HG03196 (cell line): ENCODE data around the gene SLC6A18.
"Not testable (repeated sequence)": the region's sequence is repeated elsewhere in the genome, so short reads cannot be mapped to it uniquely, and the experiment has no call there.

Experiments
- ATAC-seq: cut with Tn5 transposase; IDR thresholded peaks from one replicate; pipeline ENCODE4 v1.9.1; 2021; ENCODE audit not compliant: unreplicated experiment

SLC6A18 gene

DNA sequence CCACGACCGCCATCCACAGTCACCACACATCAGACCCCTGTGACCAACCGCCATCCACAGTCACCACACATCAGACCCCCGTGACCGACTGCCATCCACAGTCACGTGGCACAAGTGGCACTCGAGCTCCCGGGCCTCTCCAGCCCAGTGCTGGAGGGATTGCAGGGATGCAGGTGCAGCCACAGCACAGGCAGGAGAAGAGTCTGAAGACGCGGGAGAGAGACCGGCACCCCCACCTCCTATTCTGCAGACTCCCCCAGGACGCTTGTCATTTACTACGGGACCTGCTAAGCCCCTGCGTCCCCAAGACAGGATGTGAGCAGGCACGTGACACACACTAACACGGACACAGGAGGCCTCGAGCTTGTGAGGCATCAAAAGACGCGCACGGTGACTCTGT is 48.6 kb downstream of the SLC6A18 start:
- no peak for ATAC-seq

DNA sequence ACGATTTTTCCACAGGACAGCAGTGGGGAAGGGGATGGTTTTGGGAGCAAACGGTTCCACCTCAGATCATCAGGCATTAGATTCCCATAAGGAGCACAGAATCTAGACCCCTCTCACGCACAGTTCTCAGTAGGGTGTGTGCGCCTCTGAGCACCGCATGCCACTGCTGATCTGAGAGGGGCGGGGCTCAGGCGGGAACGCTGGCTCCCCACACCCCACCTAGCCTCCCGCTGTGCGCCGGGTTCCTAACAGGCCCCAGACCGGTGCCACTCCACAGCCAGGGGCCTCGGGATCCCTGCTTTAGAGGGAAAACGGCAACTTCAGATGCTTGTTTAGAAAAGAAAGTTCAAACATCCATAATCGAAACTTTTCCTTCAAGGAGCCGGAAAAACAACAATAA is 49.3 kb downstream of the SLC6A18 start:
- ATAC-seq: no peak

DNA sequence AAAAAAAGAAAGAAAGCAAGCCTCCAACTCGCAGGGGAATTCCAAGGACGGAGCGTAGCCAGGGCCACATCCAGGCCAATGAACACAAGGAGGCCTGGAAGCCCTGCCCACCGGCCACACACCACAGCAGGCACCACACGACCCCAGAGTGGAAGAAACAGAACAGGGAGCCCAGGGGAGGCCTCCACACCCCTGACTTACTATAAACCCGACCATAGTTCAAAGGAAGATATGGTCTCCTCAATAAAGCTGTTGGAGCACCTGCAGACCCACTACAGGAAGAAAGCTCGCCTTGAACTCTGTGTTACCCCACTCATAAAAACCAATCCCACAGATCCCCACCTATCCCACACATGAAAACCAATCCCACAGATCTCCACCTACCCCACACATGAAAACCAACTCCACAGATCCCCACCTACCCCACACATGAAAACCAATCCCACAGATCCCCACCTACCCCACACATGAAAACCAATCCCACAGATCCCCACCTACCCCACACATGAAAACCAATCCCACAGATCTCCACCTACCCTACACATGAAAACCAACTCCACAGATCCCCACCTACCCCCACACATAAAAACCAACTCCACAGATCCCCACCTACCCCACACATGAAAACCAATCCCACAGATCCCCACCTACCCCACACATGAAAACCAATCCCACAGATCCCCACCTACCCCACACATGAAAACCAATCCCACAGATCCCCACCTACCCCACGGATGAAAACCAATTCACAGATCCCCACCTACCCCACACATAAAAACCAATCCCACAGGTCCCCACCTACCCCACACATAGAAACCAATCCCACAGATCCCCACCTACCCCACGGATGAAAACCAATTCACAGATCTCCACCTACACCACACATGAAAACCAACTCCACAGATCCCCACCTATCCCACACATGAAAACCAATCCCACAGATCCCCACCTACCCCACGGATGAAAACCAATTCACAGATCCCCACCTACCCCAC is 50.5 kb downstream of the SLC6A18 start:
- not testable (repeated sequence) for ATAC-seq

DNA sequence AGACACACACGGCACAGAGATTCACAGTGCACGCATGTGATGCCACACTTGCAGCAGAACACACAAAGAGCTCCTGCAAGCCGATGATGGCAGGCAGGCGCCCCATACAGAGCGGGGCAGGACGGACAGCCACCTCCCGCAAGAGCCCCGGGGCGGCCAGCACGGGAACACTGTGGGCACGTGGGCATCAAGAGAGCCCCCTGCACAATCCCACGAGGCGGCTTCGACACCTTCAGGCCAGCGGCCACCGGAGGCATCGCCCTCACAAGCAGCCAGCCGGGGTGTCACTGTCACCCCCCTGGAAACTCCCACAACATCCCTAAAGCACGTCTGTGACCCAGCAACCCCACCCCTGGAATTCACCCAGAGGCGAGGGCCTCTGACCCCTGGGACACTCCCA is 51.7 kb downstream of the SLC6A18 start:
- no peak for ATAC-seq

DNA sequence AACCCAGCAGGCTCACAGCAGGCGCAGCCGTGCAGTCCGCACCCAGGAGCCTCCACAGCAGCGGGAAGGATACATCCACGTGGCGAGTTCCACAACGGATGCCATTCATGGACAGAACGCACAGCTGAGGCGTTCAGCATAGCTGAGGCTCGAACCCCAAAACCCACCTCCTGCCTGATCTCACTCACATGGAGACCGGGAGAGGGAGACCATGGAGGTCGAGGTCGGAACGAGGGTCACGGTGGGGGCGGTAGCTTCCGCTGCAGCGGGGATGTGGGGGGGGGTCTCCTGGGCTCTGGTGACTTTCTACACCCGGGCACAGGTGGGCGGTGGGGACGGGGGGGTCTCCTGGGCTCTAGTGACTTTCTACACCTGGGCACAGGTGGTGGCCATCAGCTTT is 52.1 kb downstream of the SLC6A18 start:
- ATAC-seq: no peak

DNA sequence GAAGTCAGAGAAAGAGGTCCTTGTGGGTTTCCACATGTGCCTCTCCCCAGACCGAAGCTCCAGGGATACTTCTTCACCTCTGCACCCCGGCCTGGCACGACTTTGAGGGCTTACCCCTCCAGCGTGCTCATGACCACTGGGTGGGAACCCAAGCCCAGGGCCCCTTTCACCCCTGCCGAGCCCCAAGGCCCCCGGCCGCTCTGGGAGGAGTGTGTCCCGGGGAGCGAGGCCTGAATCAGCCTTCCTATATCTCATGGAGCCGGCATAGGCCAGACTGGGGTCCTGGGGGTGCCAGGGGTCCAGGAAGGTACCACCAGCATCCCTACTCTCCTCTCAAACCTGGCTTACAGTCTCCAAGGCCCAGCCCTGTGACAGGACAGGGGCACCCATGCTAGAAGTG is 52.6 kb downstream of the SLC6A18 start:
- ATAC-seq: no peak

DNA sequence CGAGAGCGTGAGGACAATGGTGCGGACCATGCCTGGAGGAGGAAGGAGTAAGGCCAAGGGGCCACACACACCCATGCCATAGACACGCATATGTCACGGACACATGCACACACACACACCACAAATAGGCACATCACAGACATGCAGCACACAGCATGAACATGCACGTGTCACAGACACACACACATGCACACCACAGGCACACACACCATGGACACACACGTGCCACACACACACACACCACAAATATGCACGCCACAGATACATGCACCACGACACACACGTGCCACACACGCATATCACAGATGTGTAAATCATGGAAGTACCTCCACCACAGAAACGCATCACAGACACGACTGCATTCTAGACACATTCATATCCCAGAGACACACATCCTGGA is 53.0 kb downstream of the SLC6A18 start:
- no peak for ATAC-seq

DNA sequence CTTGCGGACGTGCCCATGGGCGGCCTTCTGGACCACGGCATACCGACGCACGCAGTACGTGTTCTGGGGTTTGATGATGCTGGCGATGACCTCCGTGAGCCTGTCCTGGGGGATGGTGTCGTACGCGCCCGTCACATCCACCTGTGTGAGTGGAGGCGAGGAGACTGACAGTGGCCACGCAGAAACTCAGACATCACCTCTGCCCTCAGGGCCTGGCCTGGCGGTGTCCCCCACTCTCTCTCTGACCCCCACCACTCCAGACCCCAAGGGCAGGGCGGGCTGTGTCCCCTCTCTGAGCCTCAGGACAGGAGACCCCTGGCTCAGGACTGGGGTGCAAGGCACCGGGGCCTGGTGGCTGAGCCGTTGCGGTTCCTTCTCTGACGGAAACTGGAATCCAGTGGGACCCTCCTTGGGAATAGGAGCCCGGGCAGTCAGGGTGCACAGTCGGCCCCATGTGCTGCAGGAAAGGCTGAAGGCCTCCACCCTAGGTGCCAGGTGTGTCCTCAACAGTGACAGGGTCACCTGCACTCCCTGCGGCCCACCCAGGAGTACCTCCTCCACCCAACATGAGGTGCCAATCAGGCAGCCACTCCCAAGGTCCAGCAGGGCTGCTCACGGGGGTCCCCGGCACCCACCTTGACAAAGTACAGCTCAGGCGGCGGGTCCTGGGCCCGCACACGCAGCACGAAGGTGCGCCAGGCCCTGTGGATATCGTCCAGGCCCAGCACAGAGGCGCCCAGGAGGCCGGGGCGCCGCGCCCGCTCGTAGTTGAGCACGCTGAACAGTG is 53.7 kb downstream of the SLC6A18 start:
- no peak for ATAC-seq

DNA sequence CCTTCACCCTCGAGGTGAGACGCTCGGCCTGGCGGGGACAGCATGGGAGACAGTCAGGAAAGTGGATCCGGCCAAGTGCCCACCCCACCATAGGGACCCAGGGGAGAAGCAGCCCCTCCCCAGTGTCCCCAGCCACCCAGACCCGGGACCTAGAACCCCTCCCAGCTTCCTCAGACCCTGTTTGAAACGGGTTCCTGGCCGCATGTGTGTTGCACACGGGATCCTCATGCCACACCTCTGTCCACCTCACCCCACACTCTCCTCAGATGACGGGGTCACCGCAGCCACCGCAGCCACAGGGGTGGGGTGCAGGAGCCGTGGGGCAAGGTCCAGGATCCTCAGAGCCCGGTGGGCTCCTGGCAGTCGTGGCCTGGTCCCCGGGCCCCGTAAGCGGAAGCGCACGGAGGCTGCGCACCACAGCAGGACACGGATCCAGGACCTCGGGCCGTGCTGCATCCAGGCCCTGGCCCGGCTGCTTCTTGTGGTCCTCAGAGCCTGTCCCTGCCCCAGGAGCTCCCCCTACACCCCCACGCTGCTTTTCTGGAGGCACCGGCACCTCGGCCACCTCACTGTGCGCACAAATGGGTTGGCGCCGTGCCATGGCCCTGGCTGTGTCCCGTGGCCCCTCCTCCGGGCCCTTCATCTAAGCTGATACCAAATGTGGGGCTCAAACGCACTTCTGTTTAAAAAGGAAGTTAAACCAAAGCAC is 54.4 kb downstream of the SLC6A18 start:
- ATAC-seq: no peak

DNA sequence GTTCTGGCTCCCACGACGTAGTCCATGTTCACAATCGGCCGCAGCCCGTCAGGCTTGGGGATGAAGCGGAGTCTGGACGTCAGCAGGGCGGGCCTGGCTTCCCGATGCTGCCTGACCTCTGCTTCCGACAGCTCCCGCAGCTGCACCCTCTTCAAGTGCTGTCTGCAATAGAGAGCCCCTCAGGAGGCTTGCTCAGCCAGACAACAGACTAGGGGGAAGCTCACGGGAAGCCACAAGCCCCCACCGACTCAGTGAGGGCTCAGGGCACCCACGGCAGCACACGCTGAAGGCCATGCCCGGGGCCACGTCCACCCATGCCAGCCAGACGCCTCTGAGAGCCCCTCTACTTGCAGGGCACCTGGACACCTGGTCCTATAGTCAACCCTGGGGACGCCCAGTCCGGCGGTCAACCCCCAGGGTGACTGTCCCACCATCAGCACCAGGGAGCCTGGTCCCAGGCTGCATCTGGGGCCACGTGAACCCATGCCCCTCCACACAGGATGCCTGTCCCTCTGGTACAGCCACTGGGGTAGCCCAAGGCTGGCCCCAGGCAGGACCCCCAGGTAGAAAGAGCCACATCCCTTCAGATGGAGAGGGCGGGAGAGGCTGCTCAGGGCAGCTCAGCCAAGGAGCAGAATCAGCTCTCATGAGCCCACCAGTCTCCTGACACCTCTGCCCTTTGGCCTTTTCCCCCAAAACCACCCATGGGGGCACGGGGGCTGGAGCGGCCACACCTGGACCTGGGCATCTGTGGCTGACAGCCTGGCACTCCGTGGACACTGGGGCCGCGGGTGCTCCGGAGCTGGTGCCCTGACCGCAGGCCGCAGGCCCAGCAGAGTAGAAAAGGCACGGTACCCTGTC is 55.2 kb downstream of the SLC6A18 start:
- ATAC-seq: no peak

DNA sequence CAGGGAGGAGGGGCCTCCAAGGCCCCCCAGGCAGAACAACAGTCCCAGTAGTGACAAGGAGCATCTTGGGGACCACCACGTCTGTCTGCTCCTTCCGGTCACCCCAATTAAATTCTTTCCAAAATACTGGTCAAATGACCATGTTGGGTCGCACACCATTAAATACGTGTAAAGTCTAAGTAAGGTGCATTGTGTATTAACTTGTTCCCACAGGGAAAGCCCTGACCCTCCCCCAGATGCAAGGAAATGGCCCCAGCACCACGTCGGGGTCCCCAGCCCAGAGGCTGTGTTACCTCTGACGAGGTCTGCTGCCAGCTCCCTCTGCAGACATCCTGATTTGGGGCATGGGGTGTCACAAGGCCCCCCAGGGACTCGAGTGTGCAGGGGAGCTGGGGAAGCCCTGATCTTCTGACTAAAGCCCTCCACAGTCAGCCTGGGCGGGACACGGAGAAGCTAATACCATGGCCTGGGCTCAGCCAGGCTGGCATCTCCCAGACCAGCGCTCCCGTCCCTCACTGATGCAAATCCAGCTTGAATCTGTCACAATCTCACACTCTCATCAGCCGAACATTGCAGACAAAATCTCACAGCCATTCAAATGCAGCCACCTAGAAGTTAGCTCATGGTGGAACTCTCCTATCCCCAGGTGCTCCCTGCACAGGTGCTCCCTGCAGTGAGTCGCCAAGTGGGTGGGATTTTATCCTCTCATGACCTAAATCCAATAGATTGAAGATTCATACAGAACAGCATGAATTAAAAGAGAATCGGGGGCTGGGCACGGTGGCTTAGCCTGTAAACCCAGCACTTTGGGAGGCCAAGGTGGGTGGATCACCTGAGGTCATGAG is 56.1 kb downstream of the SLC6A18 start:
- no peak for ATAC-seq

DNA sequence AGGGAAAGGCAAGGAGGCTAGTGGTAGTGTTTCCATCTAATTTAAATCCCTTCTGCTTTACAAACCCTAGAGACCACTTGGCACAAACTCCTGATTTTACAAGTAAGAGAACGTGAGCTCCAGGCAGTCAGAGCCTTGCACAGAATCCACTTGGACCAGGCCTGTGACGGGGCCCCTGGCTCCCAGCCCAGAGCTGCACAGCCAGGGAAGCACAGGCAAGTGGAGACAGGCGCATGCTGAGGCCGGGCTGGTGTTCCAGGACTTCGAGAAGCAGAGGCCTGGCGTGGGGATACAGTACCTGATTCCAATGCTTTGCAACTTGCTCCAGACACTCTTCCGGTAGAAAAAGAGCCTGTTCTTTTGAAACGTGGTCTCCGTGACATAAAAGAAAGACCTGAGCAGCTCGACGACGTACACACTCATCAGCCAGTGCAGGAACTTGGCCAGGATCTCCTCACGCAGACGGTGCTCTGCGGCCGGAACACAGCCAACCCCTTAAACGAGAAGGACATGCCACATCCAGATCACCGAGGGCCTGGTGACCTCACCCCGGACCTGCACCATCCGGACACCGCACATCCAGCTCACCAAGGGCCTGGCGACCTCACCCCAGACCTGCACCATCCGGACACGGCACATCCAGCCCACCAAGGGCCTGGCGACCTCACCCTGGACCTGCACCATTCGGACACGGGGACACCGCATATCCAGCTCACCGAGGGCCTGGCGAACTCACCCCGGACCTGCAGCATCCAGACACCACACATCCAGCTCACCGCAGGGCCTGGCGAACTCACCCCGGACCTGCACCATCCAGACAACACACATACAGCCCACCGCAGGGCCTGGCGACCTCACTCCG is 57.2 kb downstream of the SLC6A18 start:
- ATAC-seq: no peak

DNA sequence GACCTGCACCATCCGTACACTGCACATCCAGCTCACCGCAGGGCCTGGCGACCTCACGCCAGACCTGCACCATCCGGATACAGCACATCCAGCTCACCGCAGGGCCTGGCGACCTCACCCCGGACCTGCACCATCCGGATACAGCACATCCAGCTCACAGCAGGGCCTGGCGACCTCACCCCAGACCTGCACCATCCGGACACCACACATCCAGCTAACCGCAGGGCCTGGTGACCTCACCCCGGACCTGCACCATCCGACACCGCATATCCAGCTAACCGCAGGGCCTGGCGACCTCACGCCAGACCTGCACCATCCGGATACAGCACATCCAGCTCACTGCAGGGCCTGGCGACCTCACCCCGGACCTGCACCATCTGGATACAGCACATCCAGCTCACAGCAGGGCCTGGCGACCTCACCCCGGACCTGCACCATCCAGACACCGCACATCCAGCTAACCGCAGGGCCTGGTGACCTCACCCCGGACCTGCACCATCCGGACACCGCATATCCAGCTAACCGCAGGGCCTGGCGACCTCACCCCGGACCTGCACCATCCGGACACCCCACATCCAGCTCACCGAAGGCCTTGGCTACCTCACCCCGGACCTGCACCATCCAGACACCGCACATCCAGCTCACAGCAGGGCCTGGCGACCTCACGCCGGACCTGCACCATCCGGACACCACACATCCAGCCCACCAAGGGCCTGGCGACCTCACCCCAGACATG is 58.0 kb downstream of the SLC6A18 start:
- ATAC-seq: not testable (repeated sequence)

DNA sequence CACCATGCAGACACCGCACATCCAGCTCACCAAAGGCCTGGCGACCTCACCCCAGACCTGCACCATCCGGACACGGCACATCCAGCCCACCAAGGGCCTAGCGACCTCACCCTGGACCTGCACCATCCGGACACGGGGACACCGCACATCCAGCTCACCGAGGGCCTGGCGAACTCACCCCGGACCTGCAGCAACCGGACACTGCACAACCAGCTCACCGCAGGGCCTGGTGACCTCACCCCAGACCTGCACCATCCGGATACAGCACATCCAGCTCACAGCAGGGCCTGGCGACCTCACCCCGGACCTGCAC is 58.5 kb downstream of the SLC6A18 start:
- not testable (repeated sequence) for ATAC-seq

DNA sequence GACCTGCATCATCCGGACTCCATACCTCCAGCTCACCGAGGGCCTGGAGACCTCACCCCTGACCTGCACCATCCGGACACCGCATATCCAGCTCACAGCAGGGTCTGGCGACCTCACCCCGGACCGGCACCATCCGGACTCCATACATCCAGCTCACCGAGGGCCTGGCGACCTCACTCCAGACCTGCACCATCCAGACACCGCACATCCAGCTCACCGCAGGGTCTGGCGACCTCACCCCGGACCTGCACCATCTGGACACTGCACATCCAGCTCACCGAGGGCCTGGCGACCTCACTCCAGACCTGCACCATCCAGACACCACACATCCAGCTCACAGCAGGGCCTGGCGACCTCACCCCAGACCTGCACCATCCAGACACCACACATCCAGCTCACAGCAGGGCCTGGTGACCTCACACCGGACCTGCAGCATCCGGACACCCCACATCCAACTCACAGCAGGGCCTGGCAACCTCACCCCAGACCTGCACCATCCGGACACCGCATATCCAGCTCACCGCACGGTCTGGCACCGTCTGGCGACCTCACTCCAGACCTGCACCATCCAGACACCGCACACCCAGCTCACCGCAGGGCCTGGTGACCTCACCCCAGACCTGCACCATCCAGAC is 59.3 kb downstream of the SLC6A18 start:
- ATAC-seq: not testable (repeated sequence)

DNA sequence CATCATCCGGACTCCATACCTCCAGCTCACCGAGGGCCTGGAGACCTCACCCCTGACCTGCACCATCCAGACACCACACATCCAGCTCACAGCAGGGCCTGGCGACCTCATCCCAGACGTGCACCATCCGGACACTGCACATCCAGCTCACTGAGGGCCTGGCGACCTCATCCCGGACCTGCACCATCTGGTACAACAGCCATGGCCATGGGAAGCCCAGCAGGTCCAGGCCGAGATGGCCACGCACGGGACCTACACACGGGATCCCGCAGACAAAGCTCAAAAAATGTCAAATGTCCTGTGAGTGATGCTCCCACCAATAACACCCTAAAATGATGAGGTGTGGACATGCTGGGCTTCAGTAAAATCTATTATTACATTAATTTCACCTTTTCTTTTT is 60.0 kb downstream of the SLC6A18 start:
- ATAC-seq: no peak

DNA sequence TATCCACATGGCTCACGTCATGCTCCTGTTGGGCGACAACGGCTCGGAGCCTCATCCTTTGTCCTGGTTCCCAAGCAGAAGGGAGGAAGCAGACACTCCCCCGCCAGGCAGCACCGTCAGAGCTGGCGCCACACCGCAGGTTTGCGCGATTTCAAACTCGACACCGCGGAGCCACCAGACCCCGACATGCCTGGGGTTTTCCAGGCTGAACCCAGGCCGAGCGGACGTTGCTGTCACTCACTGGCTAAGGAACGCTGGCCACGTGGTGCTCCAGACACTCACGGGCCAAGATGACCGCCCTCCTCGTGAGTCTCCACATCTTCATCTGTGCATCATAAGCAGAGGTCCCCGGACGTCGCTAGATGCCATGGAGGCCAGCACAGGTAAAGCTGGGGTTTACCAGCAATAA is 60.7 kb downstream of the SLC6A18 start:
- no peak for ATAC-seq
